Bone marrow (tissue), 2 donors: ENCODE data around the gene STIM1.
"Not testable (repeated sequence)": the region's sequence is repeated elsewhere in the genome, so short reads cannot be mapped to it uniquely, and the experiment has no call there.

Experiments
- DNase-seq, 2 donors: peaks; one replicate each; lab custom pipeline; 2025; lab: John Stamatoyannopoulos, UW

STIM1 gene

DNA sequence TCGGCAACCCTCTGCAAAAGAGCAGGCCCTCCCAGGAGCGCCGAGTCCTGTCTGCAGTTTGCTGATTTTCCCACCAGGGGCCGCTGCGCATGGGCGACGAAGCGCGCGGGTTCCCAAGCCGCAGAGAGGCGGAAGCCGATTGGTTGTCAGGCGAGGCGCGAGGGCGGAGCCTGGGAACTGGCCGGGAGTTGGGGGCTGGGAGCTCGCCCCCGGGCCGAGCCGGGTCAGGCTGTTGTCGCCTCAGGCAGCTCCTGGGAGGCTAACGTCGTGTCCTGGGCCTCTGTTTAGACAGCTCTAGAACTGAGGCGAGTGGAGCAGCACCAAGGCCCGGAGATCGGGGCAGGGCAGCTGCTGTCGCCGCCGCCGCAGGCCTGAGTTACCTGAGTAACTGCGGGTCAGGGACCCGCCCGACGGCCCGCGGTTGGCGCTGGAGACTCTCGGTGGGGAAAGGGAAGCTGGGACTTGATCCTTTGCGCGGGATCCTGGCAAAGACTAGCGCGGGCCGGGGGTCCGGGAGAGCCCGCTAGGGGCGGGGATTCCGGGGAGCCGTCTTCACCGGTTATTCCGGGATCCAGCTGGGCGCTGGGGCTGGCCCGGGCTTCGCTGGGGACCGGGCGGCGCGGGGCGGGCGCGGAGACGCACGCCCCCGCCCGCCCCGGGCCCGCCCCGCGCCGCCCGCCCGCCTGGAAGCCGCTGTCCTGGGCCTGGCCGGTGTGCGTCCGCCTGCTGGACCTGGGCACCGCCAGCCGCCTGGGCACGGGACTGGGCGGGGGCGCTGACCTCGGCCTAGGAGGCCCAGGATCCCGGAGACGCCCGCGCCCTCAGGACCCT, at the start of gene STIM1:
TSS of gene STIM1 (plus strand) at position 688 of the 831 bp plus-strand sequence. CDS start 607 bp downstream, outside the sequence.
- DNase-seq: peak; percentile 91 to 94

DNA sequence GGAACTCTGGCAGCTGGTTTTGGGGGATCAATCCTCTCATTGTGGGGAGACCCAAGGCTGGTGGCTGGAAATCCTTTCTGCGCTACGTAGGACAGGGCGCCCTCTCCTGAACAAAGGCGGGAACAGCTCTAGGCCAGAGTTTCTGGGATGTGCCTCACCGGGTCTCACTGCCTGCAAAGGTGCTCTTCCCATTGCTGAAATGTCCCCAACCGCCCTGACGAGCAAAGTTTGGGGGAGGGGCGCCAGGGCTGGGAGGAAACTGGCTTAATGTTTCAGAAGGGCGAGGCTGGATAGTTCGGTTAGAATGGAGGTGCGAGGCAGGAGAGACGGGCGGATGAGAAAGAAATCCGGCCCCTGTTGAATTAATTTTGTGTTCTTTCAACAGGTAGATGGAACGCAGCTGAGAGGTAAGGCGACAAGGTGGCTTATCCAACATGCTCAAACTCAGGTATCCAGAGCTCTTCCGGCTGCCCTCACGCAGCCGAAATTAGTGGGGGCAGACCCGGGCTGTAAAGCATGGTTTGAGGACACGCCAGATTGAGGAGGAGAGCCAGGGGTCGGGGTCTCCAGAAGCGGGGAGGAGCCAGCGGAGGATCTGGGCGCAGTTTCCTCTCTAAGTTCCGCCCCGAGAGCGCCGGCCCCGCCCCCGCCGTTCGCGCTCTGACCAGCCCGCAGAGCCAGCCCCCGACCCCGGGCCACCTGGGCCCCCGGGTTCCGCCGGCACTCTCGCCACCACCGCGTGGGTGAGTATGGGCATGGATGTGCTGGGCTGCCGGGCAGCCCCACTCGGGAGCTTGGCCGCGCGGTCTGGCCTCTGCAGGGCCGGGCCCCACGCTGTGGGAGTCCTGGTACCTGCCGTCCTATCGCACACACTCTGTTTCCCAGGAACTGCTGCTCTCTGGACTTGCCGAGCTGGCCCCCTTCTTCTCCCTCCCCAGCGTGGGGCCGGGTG, 47.3 kb upstream of the STIM1 start, which contains the start of gene PGAP2:
TSS of gene PGAP2 (plus strand) at position 652 of the 952 bp plus-strand sequence. CDS start 2,700 bp downstream, outside the sequence.
- peak in 1 of 2 donors; percentile 51 for DNase-seq

DNA sequence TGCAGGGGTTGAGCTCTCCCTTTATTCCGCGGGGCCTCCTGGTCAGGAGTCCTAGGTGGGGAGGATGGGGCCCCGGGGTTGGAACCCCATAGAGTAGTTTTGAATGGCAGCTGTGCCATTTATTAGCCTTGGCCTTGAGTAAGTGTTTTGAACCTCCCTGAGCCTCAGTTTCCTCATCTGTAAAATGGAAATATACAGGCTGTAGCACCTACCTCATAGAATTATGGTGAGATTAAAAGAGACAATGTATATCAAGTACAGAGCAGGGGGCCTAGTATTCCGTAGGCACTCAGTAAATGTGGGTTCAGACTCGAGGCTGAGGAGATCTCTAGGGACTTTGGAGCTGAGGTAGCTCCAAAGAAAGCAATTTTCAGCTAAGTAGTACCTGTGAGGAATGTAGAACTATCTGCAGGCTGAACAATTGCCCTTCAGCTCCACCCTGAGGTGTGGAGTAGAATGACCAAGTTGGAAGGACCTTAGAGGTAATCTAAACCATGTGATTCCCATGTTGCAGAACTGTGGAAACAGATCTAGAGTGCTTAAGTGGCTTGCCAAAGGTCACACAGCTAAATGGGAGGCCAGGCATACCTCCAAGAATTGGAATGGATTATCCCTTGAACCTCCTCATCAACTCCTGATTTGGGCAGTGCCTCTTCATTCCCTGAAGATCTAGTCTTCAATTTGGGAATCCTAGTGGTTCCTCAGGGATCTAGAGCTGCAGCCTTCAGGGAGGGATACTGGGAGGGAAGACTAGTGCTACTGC, 46.4 kb upstream of the STIM1 start:
- DNase-seq: peak in 1 of 2 donors; percentile 23

DNA sequence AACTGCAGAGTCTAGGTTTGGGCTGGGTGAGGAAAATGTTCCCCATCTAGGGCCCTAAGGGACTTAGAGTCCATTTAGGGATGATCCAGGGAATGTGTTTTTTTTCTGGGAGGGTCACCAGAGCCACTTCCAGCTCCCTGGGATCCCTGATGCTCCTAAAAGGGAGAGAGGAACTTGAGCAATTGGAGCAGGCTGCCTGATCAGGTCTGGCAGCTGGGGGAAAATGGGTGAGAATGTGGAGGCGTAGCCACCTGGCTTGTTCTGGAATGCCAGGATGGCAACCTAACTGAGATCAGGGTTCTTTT, 45.9 kb upstream of the STIM1 start:
- DNase-seq: no peak

GRCh38 chr11:3810446-3810845, 45.0 kb upstream of the STIM1 start:
- DNase-seq: no peak

- no peak for DNase-seq
Measured at GRCh38 chr11:3810951-3811350, 44.5 kb upstream of the STIM1 start.

DNA sequence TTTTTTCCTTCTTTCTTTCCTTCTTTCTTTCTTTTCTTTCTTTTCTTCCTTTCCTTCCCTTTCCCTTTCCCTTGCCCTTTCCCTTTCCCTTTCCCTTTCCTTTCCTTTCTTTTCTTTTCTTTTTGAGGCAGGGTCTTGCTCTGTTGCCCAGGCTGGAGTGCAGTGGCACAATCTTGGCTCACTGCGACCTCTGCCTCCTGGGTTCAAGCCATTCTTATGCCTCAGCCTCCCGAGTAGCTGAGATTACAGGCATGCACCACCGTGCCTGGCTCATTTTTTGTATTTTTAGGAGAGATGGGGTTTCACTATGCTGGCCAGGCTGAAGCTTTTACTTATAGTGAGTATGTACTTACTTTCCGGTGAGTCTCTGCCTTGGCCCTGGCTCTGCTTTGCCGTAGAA, 40.6 kb upstream of the STIM1 start:
- DNase-seq: not testable (repeated sequence)

DNA sequence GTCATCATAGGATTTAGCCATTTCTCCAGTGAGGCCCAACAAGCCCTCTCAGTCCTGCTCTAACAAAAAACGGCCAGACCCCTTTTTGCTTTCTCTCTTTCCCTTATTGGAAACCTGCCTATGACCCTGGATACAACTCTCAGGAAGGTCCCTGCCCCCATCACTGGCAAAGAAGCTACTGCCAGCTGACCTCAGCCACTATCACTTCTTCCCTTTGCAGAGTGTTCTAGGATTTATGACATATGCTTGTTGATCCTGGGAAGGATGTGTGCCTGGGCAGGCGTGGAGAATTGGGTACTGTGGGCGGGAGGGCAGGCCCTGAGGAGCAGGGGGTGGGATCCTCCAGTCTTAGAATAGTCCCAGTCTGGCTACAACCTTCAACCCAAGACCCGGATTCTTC, 39.6 kb upstream of the STIM1 start:
- DNase-seq: no peak

- DNase-seq: no peak
Measured at GRCh38 chr11:3816673-3817072, 38.8 kb upstream of the STIM1 start.

- no peak for DNase-seq
Measured at GRCh38 chr11:3817181-3817800, 38.2 kb upstream of the STIM1 start.

DNA sequence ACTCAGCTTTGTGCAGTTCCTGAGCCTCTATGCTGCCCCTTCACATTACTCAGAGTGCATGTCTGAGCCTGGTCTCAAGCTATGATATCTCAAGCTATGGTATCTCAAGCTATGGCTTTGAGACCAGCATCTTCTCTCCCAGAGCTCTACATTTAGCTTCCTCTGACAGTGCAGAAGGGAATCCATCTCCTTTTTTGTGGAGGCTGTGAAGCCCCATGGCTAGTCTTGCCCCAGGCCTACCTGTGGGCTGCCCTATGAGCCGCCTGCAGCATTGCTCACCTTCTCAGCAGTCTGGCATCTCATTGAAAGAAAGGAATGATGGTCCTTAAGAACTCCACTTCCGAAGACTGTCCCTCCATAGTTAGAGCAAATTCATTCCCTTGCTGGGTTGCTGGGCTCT, 34.5 kb upstream of the STIM1 start:
- DNase-seq: no peak

DNA sequence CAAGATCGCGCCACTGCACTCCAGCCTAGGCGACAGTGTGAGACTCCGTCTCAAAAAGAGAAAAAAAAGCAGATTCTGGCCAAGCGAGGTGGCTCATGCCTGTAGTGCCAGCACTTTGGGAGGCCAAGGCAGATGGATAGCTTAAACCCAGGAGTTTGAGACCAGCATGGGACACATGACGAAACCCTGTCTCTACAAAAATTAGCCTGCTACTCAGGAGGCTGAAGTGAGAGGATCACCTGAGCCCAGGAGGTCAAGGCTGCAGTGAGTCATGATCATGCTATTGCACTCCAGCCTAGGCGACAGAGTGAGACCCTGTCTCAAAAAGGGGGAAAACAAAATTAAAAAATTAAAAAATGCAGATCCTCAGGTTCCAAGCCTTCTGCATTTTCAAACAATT, 33.2 kb upstream of the STIM1 start:
- DNase-seq: no peak

GRCh38 chr11:3823303-3823702, 32.2 kb upstream of the STIM1 start:
- DNase-seq: no peak

- DNase-seq: no peak
Measured at GRCh38 chr11:3823762-3824506, 31.5 kb upstream of the STIM1 start.

DNA sequence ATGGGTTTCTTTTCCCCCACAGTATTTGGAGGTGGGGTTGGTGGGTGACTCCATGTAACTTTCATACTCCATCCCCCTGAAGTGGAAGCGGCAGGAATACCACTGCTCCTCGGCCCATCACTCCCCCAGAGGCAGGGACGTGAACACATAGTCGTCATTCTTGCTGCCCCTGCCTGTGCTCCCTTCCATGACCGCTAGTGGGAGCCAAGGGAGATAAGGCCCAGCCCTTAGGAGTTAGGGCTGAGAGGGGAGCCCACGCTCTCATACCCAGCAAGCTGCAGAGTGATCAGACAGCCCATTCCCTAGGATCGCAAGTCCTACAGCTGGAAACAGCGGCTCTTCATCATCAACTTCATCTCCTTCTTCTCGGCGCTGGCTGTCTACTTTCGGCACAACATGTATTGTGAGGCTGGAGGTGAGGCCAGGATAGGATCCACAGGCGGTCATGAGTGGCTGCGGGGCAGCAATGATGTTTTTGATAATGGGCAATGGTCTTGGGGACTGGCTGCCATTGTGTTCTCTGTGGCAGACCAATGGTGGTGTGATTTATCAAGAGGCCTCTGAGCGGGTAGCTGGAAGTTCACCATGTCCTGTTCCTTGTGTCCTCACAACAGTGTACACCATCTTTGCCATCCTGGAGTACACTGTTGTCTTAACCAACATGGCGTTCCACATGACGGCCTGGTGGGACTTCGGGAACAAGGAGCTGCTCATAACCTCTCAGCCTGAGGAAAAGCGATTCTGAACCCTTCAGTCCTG, 30.6 kb upstream of the STIM1 start:
- DNase-seq: peak; percentile 31 to 83

- no peak for DNase-seq
Measured at GRCh38 chr11:3825473-3826154, 29.9 kb upstream of the STIM1 start.

DNA sequence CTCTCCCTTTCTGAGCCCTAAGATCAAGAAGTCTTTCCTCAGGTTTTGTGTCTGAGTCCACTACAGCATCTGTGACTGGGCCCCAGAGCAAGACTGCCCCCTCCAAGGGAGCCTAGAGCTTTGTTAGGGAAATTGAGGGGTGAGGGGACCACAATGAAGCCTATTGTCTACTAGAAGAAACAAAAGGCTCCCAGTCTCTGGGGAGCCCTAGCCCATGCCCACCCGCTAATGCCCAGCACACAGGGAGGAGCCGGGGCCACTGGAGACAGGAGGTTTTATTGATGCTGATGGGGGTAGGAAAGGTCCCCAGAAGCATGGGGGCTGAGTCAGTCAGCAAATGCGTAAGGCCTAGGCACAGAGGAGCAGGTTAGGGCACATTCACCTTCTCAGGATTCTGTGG, 28.7 kb upstream of the STIM1 start:
- no peak for DNase-seq

DNA sequence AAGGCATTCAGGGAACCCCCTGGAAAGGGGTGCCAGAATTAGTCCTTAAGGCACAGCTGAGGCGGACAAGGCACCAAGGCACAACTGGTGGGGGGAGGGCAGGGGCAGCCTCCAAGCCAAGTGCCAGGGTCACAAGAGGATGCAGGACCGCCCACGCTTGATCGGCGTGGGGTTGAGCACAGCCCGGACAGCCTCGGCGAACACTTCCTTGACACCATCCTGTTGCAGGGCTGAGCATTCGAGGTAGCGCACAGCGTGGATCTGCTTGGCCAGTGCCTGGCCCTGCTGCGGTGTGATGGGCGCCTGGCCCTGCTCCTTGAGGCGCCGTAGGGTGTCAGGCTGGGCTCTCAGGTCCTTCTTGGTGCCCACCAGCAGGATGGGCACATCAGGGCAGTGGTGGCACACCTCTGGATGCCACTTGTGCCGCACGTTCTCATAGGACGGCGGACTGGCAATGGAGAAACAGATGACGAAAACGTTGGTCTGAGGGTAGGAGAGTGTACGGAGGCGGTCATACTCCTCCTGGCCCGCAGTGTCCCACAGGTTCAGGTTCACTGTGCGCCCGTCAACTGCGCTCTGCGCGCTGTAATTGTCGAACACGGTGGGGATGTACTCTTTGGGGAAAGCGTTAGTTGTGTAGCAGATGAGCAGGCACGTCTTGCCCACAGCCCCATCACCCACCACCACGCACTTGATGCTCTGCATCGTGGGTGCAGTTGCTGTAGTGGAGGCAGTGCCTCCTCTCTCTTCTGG, 27.9 kb upstream of the STIM1 start:
- DNase-seq: no peak

GRCh38 chr11:3830088-3830487, 25.4 kb upstream of the STIM1 start:
- DNase-seq: no peak
